GM10847 (cell line): ENCODE results near the gene MFSD12.
A peak's percentile ranks its signal among the peaks of the same experiment; 100 is the strongest.

Source experiments
- POLR2A ChIP-seq: IDR thresholded peaks from 2 replicates; pipeline ENCODE4 v1.6.1; 2011; ENCODE audit not compliant: insufficient read length; ENCODE audit errors: extremely low read depth

Gene MFSD12

GRCh38 chr19:3513229-3514140 lies 43.9 kb downstream of the MFSD12 start:
- no peak for TF ChIP-seq POLR2A

DNA sequence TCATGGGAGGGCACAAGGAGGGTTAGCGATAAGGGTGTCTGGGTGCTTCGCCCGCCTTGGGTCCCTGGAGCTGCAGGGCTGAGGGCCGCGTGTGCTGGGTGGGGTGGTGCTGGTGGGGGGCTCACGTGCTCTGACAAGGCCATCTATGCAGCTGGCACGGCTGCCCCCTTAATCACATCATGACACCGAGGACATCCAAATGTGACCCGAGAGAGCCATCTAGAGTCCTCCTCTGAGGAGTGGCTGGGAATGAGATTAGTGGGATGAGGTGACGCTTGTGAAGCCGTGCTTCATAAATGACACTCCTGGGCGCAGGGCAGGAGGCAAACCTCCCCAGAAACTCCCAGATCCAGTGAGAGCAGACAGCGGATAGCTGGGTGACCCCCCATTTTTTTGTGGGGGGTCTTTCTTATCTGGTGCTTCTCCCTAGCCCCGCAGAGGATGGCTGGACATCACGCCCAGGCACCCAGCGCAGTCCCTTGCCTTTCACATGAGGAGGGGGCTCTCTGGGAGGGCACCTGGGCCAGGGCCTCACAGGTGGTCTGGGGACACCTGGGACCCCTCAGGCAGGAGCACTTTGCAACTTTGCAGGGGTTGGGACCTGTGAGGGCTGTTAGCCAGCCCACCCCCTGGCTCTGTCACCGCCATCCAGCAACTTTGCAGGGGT lies 44.7 kb downstream of the MFSD12 start:
- no peak for TF ChIP-seq POLR2A

DNA sequence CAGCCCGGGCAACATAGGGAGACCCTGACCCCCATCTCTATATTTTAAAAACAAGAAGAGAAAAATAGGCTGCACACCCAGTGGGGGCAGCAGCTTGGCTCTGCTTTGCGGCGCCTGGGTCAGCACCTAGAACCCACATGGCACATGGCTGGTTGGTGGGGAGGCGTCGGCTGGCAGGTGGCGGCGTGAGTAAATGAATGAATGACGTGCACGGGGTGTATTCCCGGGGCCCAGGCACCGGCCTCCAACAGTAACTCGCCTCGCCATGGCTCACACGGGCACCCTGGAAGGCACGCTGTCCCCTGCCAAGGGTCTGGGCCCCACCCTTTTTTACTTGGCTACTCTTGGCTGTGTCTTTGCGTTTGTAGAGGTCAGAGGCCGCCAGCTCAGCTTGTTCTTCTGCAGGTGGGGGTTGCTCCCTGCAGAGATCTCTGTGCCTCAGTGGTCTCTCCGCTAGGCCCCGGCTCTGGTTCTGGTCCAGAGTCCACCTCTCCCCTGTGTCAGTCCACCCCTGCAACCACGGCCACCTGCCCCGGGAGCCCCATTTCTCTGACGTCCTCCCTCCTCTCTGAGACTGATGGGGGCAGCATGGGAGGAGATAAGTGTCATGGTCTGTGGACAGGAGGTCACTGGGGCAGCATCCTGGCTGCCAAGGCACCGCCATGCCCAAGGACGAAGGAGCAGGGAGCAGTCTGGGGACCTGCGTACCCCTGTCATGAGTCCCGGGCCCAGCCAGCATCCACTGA lies 45.7 kb downstream of the MFSD12 start:
- TF ChIP-seq POLR2A = no peak

GRCh38 chr19:3510727-3511126 lies 46.7 kb downstream of the MFSD12 start:
- TF ChIP-seq POLR2A = no peak

DNA sequence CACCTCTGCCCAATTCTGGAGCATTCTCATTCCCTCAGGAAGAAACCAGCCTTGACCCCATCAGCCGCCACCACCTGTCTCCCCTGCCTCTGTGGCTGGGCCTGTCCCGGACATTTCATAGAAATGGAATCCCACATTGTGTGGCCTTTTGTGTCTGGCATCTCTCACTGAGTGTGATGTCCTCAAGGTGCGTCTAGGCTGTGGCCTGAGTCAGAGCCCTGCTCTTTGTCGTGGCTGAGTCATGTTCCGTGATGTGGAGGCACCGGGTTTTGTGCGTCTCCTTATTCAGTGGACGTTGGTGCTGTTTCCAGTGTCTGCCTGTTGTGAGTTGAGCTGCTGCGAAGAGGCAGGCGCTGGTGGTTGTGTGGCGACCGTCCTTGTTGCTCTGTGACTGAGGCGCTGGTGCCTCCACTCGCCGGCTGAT lies 47.8 kb downstream of the MFSD12 start:
- TF ChIP-seq POLR2A = no peak

GRCh38 chr19:3508771-3509535 lies 48.4 kb downstream of the MFSD12 start:
- TF ChIP-seq POLR2A = no peak

GRCh38 chr19:3507371-3508120 lies 49.8 kb downstream of the MFSD12 start:
- no peak for TF ChIP-seq POLR2A

DNA sequence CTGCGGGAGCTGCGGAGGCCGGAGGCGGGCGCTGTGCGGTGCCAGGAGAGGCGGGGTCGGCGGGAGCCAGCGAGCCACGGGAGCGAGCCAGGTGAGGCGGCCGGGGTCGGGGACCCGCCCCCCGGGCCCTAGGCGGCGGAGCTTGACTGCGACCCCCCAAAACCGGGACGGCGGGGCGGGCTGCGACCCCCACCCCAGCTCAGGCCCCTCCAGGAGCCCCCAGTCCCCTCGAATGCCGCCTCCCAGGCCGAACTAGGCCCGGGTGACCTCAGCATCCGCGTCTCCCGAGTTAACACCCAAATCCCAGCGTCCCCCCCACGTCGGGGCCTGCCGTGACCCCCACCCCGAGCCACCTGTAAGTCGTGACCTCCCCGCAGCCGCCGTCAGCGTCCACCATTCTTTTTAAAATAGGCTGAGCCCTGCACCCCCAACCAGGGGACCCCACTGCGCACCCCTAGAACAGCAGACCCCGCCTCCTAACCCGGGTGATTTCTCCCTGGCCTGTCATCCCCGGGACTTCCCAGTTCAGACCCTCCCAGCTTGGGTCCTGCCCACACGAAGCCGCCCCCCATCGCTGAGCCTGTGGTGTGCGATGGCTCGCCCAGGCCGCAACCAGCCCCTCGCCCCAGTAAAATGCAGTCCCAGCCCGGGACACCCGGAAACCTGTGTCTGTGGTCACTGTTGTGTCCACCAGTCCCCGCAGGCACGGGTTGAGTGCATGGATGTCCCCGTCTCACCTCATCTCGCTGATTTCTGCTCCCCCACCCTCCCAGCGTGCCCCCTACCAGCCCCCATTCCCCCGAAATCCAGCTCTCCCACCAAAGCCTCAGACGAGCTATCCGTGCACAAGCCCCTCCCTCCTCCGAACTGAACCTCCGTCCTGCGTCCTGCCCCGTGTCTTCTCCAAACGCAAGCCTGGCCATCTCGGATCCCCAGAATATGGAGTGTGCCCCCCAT lies 50.7 kb downstream of the MFSD12 start:
- no peak for TF ChIP-seq POLR2A

- peak; percentile 46 for TF ChIP-seq POLR2A
Observed at GRCh38 chr19:3505598-3506383, 51.6 kb downstream of the MFSD12 start, which contains the start of gene FZR1. FZR1 (plus strand) TSS chr19:3506311; CDS start chr19:3522990, 16,679 bp downstream.

DNA sequence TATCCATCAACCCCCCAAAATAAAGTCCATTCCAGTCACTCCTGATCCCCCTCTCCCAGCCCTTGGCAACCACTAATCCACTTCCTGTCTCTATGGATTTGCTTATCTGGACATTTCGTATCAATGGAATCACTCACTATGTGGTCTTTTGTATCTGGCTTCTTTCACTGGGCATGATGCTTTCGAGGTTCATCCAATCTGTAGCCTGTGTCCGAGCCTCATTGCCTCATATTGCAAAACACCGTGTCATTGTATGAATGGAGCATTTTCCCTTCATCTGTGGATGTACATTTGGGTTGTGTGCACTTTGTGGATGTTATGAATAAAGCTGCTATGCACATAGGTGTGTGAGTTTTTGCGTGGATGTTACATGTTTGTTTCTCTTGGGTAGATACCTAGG lies 52.7 kb downstream of the MFSD12 start:
- no peak for TF ChIP-seq POLR2A

- TF ChIP-seq POLR2A = no peak
Observed at GRCh38 chr19:3503036-3503572, 54.3 kb downstream of the MFSD12 start.

DNA sequence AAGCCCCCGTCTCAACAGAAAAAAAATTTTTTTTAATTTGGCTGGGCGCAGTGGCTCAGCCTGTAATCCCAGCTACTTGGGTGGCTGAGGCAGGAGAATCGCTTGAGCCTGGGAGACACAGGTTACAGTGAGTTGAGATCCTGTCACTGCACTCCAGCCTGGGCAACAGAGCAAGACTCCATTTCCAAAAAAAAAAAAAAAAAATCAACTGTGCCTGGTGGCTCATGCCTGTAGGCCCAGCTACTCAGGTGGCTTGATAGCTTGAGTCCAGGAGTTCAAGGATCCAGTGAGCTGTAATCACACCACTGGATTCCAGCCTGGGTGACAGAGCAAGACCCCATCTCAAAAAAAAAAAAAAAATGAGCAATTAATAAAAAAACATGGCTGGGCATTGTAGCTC lies 55.6 kb downstream of the MFSD12 start:
- TF ChIP-seq POLR2A = no peak
